GM23338 (cell line): Measurements from ENCODE around the gene MBD6. TPM values are rescaled to one million over a fixed set of nuclear protein-coding genes. Genes with fewer than 3 reads are reported as not detected.

Source experiments
- ATAC-seq: fragments of 200-7000 bp; cut with Tn5 transposase; 3 replicates; pipeline ENCODE4 v1.9.1; 2020
- DNase-seq: peaks from one replicate; pipeline ENCODE4 v3.0.0-alpha.2; 2015; ENCODE audit warnings: low spot score
- H2AFZ ChIP-seq: fragments of 200-600 bp; sonication (generic); 2 replicates; pipeline ENCODE4 v1.8.0; 2016; ENCODE audit warnings: antibody characterized with exemption, mild to moderate bottlenecking, moderate library complexity
- H3F3A ChIP-seq: fragments of 200-600 bp; sonication (generic); replicated peaks from 2 replicates; pipeline ENCODE4 v1.8.0; 2017; ENCODE audit warnings: antibody characterized with exemption, mixed run types, low read depth
- H3K27ac ChIP-seq: fragments of 200-600 bp; sonication (generic); 2 replicates; pipeline ENCODE4 v1.6.1; 2016; ENCODE audit warnings: low read depth
- H3K27me3 ChIP-seq: fragments of 200-600 bp; sonication (generic); 2 replicates; pipeline ENCODE4 v1.8.0; 2016; ENCODE audit warnings: mild to moderate bottlenecking, mixed run types, moderate library complexity; ENCODE audit not compliant: insufficient read depth
- H3K36me3 ChIP-seq: fragments of 200-600 bp; sonication (generic); 2 replicates; pipeline ENCODE4 v1.8.0; 2016; ENCODE audit warnings: mild to moderate bottlenecking; ENCODE audit not compliant: insufficient read depth
- H3K4me1 ChIP-seq: fragments of 200-600 bp; sonication (generic); 2 replicates; pipeline ENCODE4 v1.8.0; 2016; ENCODE audit warnings: mild to moderate bottlenecking, moderate library complexity; ENCODE audit not compliant: insufficient read depth
- H3K4me2 ChIP-seq: fragments of 200-600 bp; sonication (generic); 2 replicates; pipeline ENCODE4 v1.7.1; 2017; ENCODE audit warnings: mixed run types
- H3K4me3 ChIP-seq: fragments of 200-600 bp; sonication (generic); 2 replicates; pipeline ENCODE4 v1.6.1; 2016; ENCODE audit warnings: mixed run types
- H3K79me2 ChIP-seq: fragments of 200-600 bp; sonication (generic); replicated peaks from 2 replicates; pipeline ENCODE4 v1.8.0; 2017; ENCODE audit warnings: mild to moderate bottlenecking; ENCODE audit not compliant: insufficient read depth
- H3K9me2 ChIP-seq: fragments of 200-600 bp; sonication (generic); 2 replicates; pipeline ENCODE4 v1.8.0; 2017; ENCODE audit not compliant: insufficient read depth
- H4K20me1 ChIP-seq: fragments of 200-600 bp; sonication (generic); replicated peaks from 2 replicates; pipeline ENCODE4 v1.8.0; 2017; ENCODE audit warnings: mild to moderate bottlenecking; ENCODE audit not compliant: insufficient read depth
- H3K27ac Mint-ChIP-seq: 2 replicates; pipeline ENCODE4 v1.8.0; 2020; ENCODE audit warnings: inconsistent platforms, mild to moderate bottlenecking, moderate library complexity, mixed read lengths
- H3K27me3 Mint-ChIP-seq: 3 replicates; pipeline ENCODE4 v1.8.0; 2022; ENCODE audit warnings: low read depth, mild to moderate bottlenecking, moderate library complexity, mixed read lengths, inconsistent platforms; ENCODE audit not compliant: insufficient read depth, poor library complexity
- H3K36me3 Mint-ChIP-seq: 3 replicates; pipeline ENCODE4 v1.8.0; 2021; ENCODE audit warnings: low read depth, mild to moderate bottlenecking, inconsistent platforms, moderate library complexity, mixed read lengths
- H3K4me1 Mint-ChIP-seq: 3 replicates; pipeline ENCODE4 v1.8.0; 2020; ENCODE audit warnings: mild to moderate bottlenecking, inconsistent platforms, mixed read lengths
- H3K4me3 Mint-ChIP-seq: 3 replicates; pipeline ENCODE4 v1.8.0; 2021; ENCODE audit warnings: moderate library complexity, mild to moderate bottlenecking, inconsistent platforms, mixed read lengths
- H3K9me3 Mint-ChIP-seq: 3 replicates; pipeline ENCODE4 v1.8.0; 2020; ENCODE audit warnings: moderate library complexity, mild to moderate bottlenecking, inconsistent platforms, mixed read lengths
- CREB1 ChIP-seq: fragments of 250-450 bp; sonication (Bioruptor Pico); IDR thresholded peaks from 2 replicates; pipeline ENCODE4 v1.5.0; 2020; ENCODE audit warnings: low read depth, mild to moderate bottlenecking, moderate library complexity
- EZH2 ChIP-seq: fragments of 200-600 bp; sonication (generic); IDR thresholded peaks from one replicate; pipeline ENCODE4 v1.8.0; 2017; ENCODE audit warnings: antibody characterized with exemption, mild to moderate bottlenecking, low read depth; ENCODE audit not compliant: unreplicated experiment
- EZH2phosphoT487 ChIP-seq: fragments of 200-600 bp; sonication (generic); IDR thresholded peaks from one replicate; pipeline ENCODE4 v1.8.1; 2018; ENCODE audit warnings: antibody characterized with exemption; ENCODE audit not compliant: unreplicated experiment
- JUNB ChIP-seq: IDR thresholded peaks from one replicate; pipeline ENCODE4 v1.6.1; 2016; ENCODE audit warnings: antibody characterized with exemption; ENCODE audit not compliant: unreplicated experiment
- NANOG ChIP-seq: IDR thresholded peaks from 2 replicates; pipeline ENCODE4 v1.6.1; 2016; ENCODE audit warnings: antibody characterized with exemption, borderline replicate concordance
- POLR2AphosphoS5 ChIP-seq: IDR thresholded peaks from 2 replicates; pipeline ENCODE4 v1.6.1; 2016; ENCODE audit warnings: antibody characterized with exemption, low read depth
- STAT1 ChIP-seq: IDR thresholded peaks from one replicate; pipeline ENCODE4 v1.6.1; 2016; ENCODE audit warnings: antibody characterized with exemption; ENCODE audit not compliant: unreplicated experiment
- ZNF114 ChIP-seq: fragments of 250-450 bp; sonication (Bioruptor Pico); IDR thresholded peaks from 2 replicates; pipeline ENCODE4 v1.5.0; 2020; ENCODE audit warnings: mild to moderate bottlenecking, moderate library complexity
- ZNF331 ChIP-seq: fragments of 250-450 bp; sonication (Bioruptor Pico); IDR thresholded peaks from 2 replicates; pipeline ENCODE4 v1.5.0; 2020; ENCODE audit warnings: low read depth, mild to moderate bottlenecking, moderate library complexity
- polyA plus RNA-seq: library from polyadenylated mRNA; unstranded; fragments of >200 nt; fragmentation: Nextera tagmentation; extraction: Ambion mirVana; gene quantifications from 2 replicates; pipeline ENCODE4 v1.2.1, GENCODE V29; 2016
- total RNA-seq: library from RNA; depleted of rRNA; stranded (reverse); fragments of >200 nt; shearing (Covaris generic); gene quantifications from 2 replicates; pipeline ENCODE4 v1.2.3, GENCODE V29; 2014
- TF ChIP-seq, protein P1 (sequence below), 2 experiments: fragments of 200-600 bp in 1 of 2; sonication (generic) in 1 of 2; conservative IDR thresholded peaks; 2 replicates each; pipeline versions ENCODE4 v1.5.1 to v1.6.1; 2016 to 2017; ENCODE audit warnings: antibody characterized with exemption in 2 of 2, low read depth in 2 of 2, mild to moderate bottlenecking in 2 of 2, moderate library complexity in 1 of 2
- TF ChIP-seq, protein P2 (sequence below): IDR thresholded peaks from one replicate; pipeline ENCODE4 v1.6.1; 2018; ENCODE audit warnings: antibody characterized with exemption; ENCODE audit not compliant: unreplicated experiment
- TF ChIP-seq, protein P3 (sequence below): fragments of 250-450 bp; sonication (Bioruptor Pico); IDR thresholded peaks from 2 replicates; pipeline ENCODE4 v1.5.0; 2020; ENCODE audit warnings: mild to moderate bottlenecking, moderate library complexity
- TF ChIP-seq, protein P4 (sequence below): IDR thresholded peaks from 2 replicates; pipeline ENCODE4 v1.6.1; 2016; ENCODE audit warnings: antibody characterized with exemption

The MBD6 gene
- total and polyA plus RNA-seq, 2 experiments from 2014 or later = 12.5 to 17.1 TPM

DNA sequence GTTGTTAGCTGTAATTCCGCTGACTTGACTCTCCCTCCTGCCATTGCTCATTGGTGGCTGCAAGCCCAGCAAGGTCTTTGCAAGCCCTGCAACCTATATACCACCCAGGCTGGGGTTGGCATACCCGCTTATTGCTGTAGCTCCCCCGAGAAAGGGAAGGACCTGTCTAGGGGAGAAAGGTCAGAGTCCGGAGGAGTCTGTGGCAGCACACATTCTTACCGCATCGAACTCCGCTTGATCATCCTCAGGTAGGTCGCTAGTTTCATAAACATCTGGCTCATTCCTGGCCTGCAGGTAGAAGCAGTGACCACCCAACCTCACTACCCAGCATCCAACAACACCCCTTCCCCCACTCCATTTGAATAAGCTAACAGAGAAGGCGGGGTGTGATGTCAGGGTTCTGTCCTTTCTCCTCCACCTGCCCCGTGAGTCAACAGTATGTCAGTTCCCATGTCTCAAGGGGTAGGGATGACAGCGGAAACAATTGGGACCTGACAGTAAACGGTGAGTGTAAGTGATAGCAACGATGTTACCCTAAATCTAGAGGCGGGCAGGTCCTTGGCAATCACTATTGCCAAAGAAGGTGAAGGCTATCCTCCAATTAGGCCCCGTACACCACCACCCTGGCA, 23.3 kb downstream of the MBD6 start:
- Mint-ChIP-seq H3K27ac (peak overlapping the region; percentile 94; the same call in 1 of the 2 replicates), H3K4me3 (peak overlapping the region; percentile 97), H3K4me1 (peaks cover 33% of the 10 kb centered on the region), H3K36me3 (peaks cover 9% of the 10 kb centered on the region), H3K9me3 (no peaks in the 10 kb centered on the region), H3K27me3 (peaks cover 13% of the 10 kb centered on the region)
- peaks cover 12% of the 10 kb centered on the region for H3F3A ChIP-seq
- H3K27me3 ChIP-seq = peaks cover 14% of the 10 kb centered on the region
- no peaks in the 10 kb centered on the region for H3K9me2 ChIP-seq
- ATAC-seq (no peak; the same call in 2 of the 3 replicates), DNase-seq (peak; percentile 52)
- H3K4me2 ChIP-seq = peak overlapping the region; percentile 97
- no peak overlapping the region for H3K27ac ChIP-seq
- peaks cover 20% of the 10 kb centered on the region for H3K4me1 ChIP-seq
- peak overlapping the region; percentile 96 for H3K4me3 ChIP-seq
- H4K20me1 ChIP-seq = peaks cover 16% of the 10 kb centered on the region; the same call in 1 of the 2 replicates
- H3K36me3 ChIP-seq = peaks cover 1% of the 10 kb centered on the region; the same call in 1 of the 2 replicates
- no peak overlapping the region for H2AFZ ChIP-seq
- peaks cover 30% of the 10 kb centered on the region for H3K79me2 ChIP-seq
- TF ChIP-seq NANOG (no peak), ZNF114 (CRISPR knock-in tag) (no peak), POLR2AphosphoS5 (no peak), STAT1 (no peak), JUNB (no peak), EZH2phosphoT487 (no peak), CREB1 (CRISPR knock-in tag) (no peak), ZNF331 (no peak), EZH2 (no peak)
- TF ChIP-seq, protein P1, sequence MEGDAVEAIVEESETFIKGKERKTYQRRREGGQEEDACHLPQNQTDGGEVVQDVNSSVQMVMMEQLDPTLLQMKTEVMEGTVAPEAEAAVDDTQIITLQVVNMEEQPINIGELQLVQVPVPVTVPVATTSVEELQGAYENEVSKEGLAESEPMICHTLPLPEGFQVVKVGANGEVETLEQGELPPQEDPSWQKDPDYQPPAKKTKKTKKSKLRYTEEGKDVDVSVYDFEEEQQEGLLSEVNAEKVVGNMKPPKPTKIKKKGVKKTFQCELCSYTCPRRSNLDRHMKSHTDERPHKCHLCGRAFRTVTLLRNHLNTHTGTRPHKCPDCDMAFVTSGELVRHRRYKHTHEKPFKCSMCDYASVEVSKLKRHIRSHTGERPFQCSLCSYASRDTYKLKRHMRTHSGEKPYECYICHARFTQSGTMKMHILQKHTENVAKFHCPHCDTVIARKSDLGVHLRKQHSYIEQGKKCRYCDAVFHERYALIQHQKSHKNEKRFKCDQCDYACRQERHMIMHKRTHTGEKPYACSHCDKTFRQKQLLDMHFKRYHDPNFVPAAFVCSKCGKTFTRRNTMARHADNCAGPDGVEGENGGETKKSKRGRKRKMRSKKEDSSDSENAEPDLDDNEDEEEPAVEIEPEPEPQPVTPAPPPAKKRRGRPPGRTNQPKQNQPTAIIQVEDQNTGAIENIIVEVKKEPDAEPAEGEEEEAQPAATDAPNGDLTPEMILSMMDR (conservative IDR thresholded peaks at IDR 0.05; ENCODE audit: low read depth in 2 of 2) = no peak
- TF ChIP-seq, protein P2, sequence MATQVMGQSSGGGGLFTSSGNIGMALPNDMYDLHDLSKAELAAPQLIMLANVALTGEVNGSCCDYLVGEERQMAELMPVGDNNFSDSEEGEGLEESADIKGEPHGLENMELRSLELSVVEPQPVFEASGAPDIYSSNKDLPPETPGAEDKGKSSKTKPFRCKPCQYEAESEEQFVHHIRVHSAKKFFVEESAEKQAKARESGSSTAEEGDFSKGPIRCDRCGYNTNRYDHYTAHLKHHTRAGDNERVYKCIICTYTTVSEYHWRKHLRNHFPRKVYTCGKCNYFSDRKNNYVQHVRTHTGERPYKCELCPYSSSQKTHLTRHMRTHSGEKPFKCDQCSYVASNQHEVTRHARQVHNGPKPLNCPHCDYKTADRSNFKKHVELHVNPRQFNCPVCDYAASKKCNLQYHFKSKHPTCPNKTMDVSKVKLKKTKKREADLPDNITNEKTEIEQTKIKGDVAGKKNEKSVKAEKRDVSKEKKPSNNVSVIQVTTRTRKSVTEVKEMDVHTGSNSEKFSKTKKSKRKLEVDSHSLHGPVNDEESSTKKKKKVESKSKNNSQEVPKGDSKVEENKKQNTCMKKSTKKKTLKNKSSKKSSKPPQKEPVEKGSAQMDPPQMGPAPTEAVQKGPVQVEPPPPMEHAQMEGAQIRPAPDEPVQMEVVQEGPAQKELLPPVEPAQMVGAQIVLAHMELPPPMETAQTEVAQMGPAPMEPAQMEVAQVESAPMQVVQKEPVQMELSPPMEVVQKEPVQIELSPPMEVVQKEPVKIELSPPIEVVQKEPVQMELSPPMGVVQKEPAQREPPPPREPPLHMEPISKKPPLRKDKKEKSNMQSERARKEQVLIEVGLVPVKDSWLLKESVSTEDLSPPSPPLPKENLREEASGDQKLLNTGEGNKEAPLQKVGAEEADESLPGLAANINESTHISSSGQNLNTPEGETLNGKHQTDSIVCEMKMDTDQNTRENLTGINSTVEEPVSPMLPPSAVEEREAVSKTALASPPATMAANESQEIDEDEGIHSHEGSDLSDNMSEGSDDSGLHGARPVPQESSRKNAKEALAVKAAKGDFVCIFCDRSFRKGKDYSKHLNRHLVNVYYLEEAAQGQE = no peak
- TF ChIP-seq, protein P3, sequence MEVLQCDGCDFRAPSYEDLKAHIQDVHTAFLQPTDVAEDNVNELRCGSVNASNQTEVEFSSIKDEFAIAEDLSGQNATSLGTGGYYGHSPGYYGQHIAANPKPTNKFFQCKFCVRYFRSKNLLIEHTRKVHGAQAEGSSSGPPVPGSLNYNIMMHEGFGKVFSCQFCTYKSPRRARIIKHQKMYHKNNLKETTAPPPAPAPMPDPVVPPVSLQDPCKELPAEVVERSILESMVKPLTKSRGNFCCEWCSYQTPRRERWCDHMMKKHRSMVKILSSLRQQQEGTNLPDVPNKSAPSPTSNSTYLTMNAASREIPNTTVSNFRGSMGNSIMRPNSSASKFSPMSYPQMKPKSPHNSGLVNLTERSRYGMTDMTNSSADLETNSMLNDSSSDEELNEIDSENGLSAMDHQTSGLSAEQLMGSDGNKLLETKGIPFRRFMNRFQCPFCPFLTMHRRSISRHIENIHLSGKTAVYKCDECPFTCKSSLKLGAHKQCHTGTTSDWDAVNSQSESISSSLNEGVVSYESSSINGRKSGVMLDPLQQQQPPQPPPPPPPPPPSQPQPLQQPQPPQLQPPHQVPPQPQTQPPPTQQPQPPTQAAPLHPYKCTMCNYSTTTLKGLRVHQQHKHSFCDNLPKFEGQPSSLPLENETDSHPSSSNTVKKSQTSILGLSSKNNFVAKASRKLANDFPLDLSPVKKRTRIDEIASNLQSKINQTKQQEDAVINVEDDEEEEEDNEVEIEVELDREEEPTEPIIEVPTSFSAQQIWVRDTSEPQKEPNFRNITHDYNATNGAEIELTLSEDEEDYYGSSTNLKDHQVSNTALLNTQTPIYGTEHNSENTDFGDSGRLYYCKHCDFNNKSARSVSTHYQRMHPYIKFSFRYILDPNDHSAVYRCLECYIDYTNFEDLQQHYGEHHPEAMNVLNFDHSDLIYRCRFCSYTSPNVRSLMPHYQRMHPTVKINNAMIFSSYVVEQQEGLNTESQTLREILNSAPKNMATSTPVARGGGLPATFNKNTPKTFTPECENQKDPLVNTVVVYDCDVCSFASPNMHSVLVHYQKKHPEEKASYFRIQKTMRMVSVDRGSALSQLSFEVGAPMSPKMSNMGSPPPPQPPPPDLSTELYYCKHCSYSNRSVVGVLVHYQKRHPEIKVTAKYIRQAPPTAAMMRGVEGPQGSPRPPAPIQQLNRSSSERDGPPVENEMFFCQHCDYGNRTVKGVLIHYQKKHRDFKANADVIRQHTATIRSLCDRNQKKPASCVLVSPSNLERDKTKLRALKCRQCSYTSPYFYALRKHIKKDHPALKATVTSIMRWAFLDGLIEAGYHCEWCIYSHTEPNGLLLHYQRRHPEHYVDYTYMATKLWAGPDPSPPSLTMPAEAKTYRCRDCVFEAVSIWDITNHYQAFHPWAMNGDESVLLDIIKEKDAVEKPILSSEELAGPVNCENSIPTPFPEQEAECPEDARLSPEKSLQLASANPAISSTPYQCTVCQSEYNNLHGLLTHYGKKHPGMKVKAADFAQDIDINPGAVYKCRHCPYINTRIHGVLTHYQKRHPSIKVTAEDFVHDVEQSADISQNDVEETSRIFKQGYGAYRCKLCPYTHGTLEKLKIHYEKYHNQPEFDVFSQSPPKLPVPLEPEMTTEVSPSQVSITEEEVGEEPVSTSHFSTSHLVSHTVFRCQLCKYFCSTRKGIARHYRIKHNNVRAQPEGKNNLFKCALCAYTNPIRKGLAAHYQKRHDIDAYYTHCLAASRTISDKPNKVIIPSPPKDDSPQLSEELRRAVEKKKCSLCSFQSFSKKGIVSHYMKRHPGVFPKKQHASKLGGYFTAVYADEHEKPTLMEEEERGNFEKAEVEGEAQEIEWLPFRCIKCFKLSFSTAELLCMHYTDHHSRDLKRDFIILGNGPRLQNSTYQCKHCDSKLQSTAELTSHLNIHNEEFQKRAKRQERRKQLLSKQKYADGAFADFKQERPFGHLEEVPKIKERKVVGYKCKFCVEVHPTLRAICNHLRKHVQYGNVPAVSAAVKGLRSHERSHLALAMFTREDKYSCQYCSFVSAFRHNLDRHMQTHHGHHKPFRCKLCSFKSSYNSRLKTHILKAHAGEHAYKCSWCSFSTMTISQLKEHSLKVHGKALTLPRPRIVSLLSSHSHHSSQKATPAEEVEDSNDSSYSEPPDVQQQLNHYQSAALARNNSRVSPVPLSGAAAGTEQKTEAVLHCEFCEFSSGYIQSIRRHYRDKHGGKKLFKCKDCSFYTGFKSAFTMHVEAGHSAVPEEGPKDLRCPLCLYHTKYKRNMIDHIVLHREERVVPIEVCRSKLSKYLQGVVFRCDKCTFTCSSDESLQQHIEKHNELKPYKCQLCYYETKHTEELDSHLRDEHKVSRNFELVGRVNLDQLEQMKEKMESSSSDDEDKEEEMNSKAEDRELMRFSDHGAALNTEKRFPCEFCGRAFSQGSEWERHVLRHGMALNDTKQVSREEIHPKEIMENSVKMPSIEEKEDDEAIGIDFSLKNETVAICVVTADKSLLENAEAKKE = no peak
- TF ChIP-seq, protein P4, sequence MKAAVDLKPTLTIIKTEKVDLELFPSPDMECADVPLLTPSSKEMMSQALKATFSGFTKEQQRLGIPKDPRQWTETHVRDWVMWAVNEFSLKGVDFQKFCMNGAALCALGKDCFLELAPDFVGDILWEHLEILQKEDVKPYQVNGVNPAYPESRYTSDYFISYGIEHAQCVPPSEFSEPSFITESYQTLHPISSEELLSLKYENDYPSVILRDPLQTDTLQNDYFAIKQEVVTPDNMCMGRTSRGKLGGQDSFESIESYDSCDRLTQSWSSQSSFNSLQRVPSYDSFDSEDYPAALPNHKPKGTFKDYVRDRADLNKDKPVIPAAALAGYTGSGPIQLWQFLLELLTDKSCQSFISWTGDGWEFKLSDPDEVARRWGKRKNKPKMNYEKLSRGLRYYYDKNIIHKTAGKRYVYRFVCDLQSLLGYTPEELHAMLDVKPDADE = no peak
